OCI-LY1 (cell line): Measurements from ENCODE around the gene GPLD1.

ENCODE experiments used
- H2AFZ ChIP-seq: fragments of 200-600 bp; sonication (generic), shearing (Covaris generic); 2 replicates; pipeline ENCODE4 v1.6.0; 2014; ENCODE audit warnings: antibody characterized with exemption, mild to moderate bottlenecking, low read length
- H3F3A ChIP-seq: fragments of 200-600 bp; sonication (generic), shearing (Covaris generic); 2 replicates; pipeline ENCODE4 v1.6.0; 2014; ENCODE audit warnings: mild to moderate bottlenecking, antibody characterized with exemption, low read length, moderate library complexity; ENCODE audit not compliant: insufficient read depth
- H3K27ac ChIP-seq: fragments of 200-600 bp; sonication (generic); 2 replicates; pipeline ENCODE4 v1.5.1; 2014; ENCODE audit warnings: low read length, mixed run types, mild to moderate bottlenecking, low read depth; ENCODE audit not compliant: poor library complexity, severe bottlenecking
- H3K27me3 ChIP-seq: fragments of 200-600 bp; sonication (generic); 2 replicates; pipeline ENCODE4 v1.6.0; 2014; ENCODE audit warnings: antibody characterized with exemption, mild to moderate bottlenecking, low read length, moderate library complexity; ENCODE audit not compliant: insufficient read depth
- H3K36me3 ChIP-seq: fragments of 200-600 bp; sonication (generic); 2 replicates; pipeline ENCODE4 v1.6.1; 2014; ENCODE audit warnings: mild to moderate bottlenecking, antibody characterized with exemption, low read length, moderate library complexity, mixed read lengths; ENCODE audit not compliant: insufficient read depth
- H3K4me1 ChIP-seq: fragments of 200-600 bp; sonication (generic); 2 replicates; pipeline ENCODE4 v1.5.1; 2014; ENCODE audit warnings: mild to moderate bottlenecking, low read length, moderate library complexity; ENCODE audit not compliant: insufficient read depth, severe bottlenecking
- H3K4me2 ChIP-seq: fragments of 200-600 bp; sonication (generic), shearing (Covaris generic); 2 replicates; pipeline ENCODE4 v1.6.1; 2014; ENCODE audit warnings: low read length
- H3K4me3 ChIP-seq: fragments of 200-600 bp; sonication (generic); 2 replicates; pipeline ENCODE4 v1.5.1; 2014; ENCODE audit warnings: low read length, low read depth, mild to moderate bottlenecking, mixed read lengths; ENCODE audit not compliant: poor library complexity, severe bottlenecking
- H3K79me2 ChIP-seq: fragments of 200-600 bp; shearing (Covaris generic); 2 replicates; pipeline ENCODE4 v1.6.1; 2016; ENCODE audit warnings: mixed run types, low read length, mixed read lengths; ENCODE audit not compliant: insufficient read depth
- H3K9ac ChIP-seq: fragments of 200-600 bp; sonication (generic), shearing (Covaris generic); 2 replicates; pipeline ENCODE4 v1.6.1; 2014; ENCODE audit warnings: mild to moderate bottlenecking, low read length, mixed read lengths
- H3K9me2 ChIP-seq: fragments of 200-600 bp; sonication (generic), shearing (Covaris generic); 2 replicates; pipeline ENCODE4 v1.6.1; 2014; ENCODE audit warnings: low read depth, mild to moderate bottlenecking, low read length, mixed read lengths
- H3K9me3 ChIP-seq: fragments of 200-600 bp; shearing (Covaris generic); 2 replicates; pipeline ENCODE4 v1.6.1; 2014; ENCODE audit warnings: low read length, mixed read lengths
- H4K20me1 ChIP-seq: fragments of 200-600 bp; sonication (generic), shearing (Covaris generic); 2 replicates; pipeline ENCODE4 v1.6.0; 2016; ENCODE audit warnings: mild to moderate bottlenecking, low read length; ENCODE audit not compliant: insufficient read depth
- CTCF ChIP-seq: fragments of 200-600 bp; sonication (generic), shearing (Covaris generic); IDR thresholded peaks from 2 replicates; pipeline ENCODE4 v1.5.1; 2017; ENCODE audit warnings: mild to moderate bottlenecking, antibody characterized with exemption, low read length, moderate library complexity, mixed read lengths
- EZH2 ChIP-seq: fragments of 200-600 bp; sonication (generic), shearing (Covaris generic); IDR thresholded peaks from 2 replicates; pipeline ENCODE4 v1.8.0; 2017; ENCODE audit warnings: borderline replicate concordance, mixed run types, mild to moderate bottlenecking, antibody characterized with exemption, low read length, moderate library complexity, mixed read lengths

GPLD1 gene

GRCh38 chr6:24536466-24536865 lies 47.1 kb upstream of the GPLD1 start:
- H3K9me2 ChIP-seq, result no peaks in the 10 kb centered on the region
- H3K9me3 ChIP-seq, result no peaks in the 10 kb centered on the region
- H3K79me2 ChIP-seq, result no peaks in the 10 kb centered on the region
- TF ChIP-seq CTCF (no peak), EZH2 (no peak)
- H3K36me3 ChIP-seq, result peaks cover 84% of the 10 kb centered on the region
- no peak overlapping the region for H3K9ac ChIP-seq
- H2AFZ ChIP-seq, result no peak overlapping the region
- no peaks in the 10 kb centered on the region for H3F3A ChIP-seq
- H3K4me2 ChIP-seq, result no peak overlapping the region
- H4K20me1 ChIP-seq, result no peaks in the 10 kb centered on the region
- no peaks in the 10 kb centered on the region for H3K4me1 ChIP-seq
- no peak overlapping the region for H3K27ac ChIP-seq
- no peaks in the 10 kb centered on the region for H3K27me3 ChIP-seq
- H3K4me3 ChIP-seq, result no peak overlapping the region

DNA sequence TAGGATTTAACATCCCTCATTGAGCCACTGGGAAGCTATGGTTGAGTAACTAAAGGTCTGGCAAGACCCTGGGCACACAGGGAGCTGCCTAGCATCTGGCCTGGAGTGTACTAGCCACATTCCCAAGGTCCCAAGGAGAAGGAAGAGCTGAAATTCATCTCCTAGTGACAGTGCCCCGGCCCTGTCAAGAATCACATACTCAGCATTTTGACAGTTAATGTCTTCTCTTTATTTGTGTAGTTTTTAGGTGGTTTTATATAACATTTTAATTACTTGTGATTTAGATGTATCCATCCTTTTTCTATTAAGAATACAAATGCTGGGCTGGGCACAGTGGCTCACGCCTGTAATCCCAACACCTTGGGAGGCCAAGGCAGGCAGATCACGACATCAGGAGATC lies 45.8 kb upstream of the GPLD1 start:
- Histone ChIP-seq H3K9me2 (no peaks in the 10 kb centered on the region), H3K79me2 (no peaks in the 10 kb centered on the region), H2AFZ (no peak overlapping the region), H3K4me2 (no peak overlapping the region), H4K20me1 (no peaks in the 10 kb centered on the region), H3K4me1 (no peaks in the 10 kb centered on the region), H3K27me3 (no peaks in the 10 kb centered on the region), H3K36me3 (peaks cover 95% of the 10 kb centered on the region), H3K27ac (no peak overlapping the region), H3K4me3 (no peak overlapping the region), H3K9me3 (no peaks in the 10 kb centered on the region), H3F3A (no peaks in the 10 kb centered on the region), H3K9ac (no peak overlapping the region)
- no peak for TF ChIP-seq CTCF
- TF ChIP-seq EZH2, result no peak

GRCh38 chr6:24534329-24534728 lies 45.0 kb upstream of the GPLD1 start:
- Histone ChIP-seq H3K4me2 (no peak overlapping the region), H3K4me3 (no peak overlapping the region), H3K4me1 (no peaks in the 10 kb centered on the region), H3K36me3 (peaks cover 94% of the 10 kb centered on the region), H3K9me3 (no peaks in the 10 kb centered on the region), H3F3A (no peaks in the 10 kb centered on the region), H2AFZ (no peak overlapping the region), H3K27ac (no peak overlapping the region), H3K9me2 (no peaks in the 10 kb centered on the region), H3K27me3 (no peaks in the 10 kb centered on the region), H3K79me2 (no peaks in the 10 kb centered on the region), H3K9ac (no peak overlapping the region), H4K20me1 (no peaks in the 10 kb centered on the region)
- no peak for TF ChIP-seq CTCF
- TF ChIP-seq EZH2, result no peak
